ENCODE data around the gene ATP11A. TPM values are rescaled to one million over a fixed set of nuclear protein-coding genes. Genes with fewer than 3 reads are reported as not detected.
"Not testable (repeated sequence)": the region's sequence is repeated elsewhere in the genome, so short reads cannot be mapped to it uniquely, and the experiment has no call there.

The ATP11A gene
- total RNA-seq, 1 experiment from 2014 or later = 42.5 TPM

DNA sequence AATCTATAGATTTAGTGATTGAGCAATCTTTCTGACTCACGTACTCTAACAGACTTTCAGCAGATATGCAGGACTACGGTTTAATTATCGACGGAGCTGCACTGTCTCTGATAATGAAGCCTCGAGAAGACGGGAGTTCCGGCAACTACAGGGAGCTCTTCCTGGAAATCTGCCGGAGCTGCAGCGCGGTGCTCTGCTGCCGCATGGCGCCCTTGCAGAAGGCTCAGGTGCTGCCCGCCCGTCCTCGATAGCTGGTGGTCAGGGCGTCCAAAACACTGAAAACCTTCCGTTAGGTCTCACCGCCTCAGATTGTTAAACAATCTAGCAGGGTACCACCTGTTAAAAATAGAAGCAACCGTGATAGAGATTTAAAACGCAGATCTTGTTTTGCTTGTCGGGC, 166.0 kb downstream of the ATP11A start:
- DNase-seq (ENCODE audit: low spot score) = no peak

DNA sequence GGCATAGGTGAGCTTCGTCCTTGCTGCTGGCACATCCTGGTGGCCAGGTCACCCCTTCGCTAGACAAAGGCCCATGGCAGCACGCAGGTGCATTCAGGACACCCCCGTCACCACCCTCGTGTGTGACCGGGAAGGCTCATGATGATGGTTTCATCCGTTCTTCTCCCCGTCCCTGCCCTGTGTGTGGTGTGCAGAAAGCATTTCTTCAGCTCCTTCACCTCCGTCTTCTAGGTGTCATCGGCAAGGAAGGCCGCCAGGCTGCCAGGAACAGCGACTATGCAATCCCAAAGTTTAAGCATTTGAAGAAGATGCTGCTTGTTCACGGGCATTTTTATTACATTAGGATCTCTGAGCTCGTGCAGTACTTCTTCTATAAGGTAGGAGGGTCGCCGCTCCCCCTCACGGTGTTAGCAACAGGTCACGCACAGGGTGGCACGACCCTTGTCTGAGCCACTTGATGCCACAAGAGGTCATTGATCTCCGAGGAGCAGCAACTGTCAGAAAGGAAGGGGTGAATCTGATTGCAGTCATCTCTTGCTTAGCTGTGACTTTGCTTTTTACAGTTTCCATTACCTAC, 168.2 kb downstream of the ATP11A start:
- DNase-seq (ENCODE audit: low spot score) = no peak

GRCh38 chr13:112859128-112859816, 169.4 kb downstream of the ATP11A start:
- no peak for DNase-seq (ENCODE audit: low spot score)

DNA sequence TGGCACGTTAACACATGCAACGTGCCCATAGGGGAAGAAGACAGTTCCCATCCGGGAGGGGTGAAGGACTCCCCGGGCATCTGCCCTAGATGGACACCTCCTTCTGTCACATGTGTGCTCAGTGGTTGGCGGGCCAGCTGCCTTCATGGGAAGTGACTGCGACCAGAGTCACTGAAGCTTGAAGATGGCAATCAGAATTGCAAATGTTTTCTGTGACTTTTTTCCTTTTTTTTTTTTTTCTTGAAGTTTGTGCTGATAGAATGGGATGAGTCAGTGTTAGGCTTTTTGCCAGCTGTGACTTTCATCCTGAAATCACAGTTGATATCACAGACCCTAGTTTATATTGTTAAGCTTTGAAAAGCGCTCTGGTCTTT, 170.0 kb downstream of the ATP11A start:
- DNase-seq (ENCODE audit: low spot score) = no peak

GRCh38 chr13:112861876-112862615, 172.2 kb downstream of the ATP11A start:
- no peak for DNase-seq (ENCODE audit: low spot score)

GRCh38 chr13:112863356-112863755, 173.5 kb downstream of the ATP11A start:
- DNase-seq (ENCODE audit: low spot score) = not testable (repeated sequence)

GRCh38 chr13:112865478-112865877, 175.6 kb downstream of the ATP11A start:
- not testable (repeated sequence) for DNase-seq (ENCODE audit: low spot score)

- no peak for DNase-seq (ENCODE audit: low spot score)
Observed at GRCh38 chr13:112867301-112867711, 177.5 kb downstream of the ATP11A start.

DNA sequence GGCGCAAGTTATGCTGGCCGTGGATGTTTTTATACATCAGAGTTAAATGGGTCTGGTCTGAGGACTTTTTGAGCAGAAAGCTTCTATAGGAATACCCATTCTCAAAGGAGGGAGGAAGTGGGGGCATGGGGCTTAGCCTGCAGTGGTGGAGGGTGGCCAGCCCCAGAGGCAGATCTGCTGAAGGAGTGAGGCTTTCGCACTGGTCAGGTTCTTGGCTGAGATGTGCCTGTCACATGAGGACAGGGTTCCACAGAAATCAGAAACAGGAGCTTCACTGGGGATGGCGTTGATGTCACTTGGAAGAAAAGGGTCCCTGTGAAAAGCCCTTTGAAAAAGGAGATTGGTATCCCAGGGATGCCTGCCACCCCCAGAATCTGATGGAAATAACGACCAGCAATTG, 178.5 kb downstream of the ATP11A start:
- no peak for DNase-seq (ENCODE audit: low spot score)

- no peak for DNase-seq (ENCODE audit: low spot score)
Observed at GRCh38 chr13:112869202-112870050, 179.6 kb downstream of the ATP11A start.

DNA sequence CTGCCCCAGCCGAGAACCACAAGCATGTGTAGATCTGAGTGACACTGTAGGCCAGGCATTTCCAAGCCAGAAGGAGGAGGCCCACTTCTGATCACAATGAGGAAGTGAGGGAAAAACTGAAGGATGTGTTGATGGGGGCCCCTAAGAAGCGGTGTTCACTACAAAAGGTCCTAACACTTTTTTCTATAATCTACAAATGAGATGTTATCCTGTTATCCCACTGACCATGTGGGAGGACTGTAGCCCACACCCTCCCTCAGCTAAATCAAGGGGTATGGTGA, 180.2 kb downstream of the ATP11A start:
- DNase-seq (ENCODE audit: low spot score) = no peak

- no peak for DNase-seq (ENCODE audit: low spot score)
Observed at GRCh38 chr13:112870737-112871287, 181.0 kb downstream of the ATP11A start.

GRCh38 chr13:112871742-112872141, 181.9 kb downstream of the ATP11A start:
- no peak for DNase-seq (ENCODE audit: low spot score)

DNA sequence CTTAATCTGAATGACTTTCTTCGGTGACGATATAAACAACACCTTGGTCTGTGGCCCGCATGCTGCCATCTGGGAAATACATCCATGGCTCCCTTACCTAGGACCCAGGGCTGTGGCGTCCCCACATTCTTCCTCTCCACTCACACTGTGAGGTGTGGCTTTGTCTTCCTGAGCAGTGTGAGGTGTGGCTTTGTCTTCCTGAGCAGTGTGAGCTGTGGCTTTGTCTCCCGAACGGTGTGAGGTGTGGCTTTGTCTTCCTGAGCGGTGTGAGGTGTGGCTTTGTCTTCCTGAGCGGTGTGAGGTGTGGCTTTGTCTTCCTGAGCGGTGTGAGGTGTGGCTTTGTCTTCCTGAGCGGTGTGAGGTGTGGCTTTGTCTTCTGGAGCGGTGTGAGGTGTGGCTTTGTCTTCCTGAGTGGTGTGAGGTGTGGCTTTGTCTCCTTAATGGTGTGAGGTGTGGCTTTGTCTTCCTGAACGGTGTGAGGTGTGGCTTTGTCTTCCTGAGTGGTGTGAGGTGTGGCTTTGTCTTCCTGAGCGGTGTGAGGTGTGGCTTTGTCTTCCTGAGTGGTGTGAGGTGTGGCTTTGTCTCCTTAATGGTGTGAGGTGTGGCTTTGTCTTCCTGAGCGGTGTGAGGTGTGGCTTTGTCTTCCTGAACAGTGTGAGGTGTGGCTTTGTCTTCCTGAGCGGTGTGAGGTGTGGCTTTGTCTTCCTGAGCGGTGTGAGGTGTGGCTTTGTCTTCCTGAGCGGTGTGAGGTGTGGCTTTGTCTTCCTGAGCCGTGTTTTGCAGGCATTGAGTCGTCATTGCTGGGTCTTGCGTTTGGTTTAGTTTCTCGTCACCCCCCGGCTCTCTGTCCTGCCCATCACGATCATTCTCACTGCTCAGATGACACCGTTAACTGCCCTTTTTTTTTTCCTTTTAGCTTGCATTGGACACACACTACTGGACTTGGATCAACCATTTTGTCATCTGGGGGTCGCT, 183.1 kb downstream of the ATP11A start:
- not testable (repeated sequence) for DNase-seq (ENCODE audit: low spot score)

DNA sequence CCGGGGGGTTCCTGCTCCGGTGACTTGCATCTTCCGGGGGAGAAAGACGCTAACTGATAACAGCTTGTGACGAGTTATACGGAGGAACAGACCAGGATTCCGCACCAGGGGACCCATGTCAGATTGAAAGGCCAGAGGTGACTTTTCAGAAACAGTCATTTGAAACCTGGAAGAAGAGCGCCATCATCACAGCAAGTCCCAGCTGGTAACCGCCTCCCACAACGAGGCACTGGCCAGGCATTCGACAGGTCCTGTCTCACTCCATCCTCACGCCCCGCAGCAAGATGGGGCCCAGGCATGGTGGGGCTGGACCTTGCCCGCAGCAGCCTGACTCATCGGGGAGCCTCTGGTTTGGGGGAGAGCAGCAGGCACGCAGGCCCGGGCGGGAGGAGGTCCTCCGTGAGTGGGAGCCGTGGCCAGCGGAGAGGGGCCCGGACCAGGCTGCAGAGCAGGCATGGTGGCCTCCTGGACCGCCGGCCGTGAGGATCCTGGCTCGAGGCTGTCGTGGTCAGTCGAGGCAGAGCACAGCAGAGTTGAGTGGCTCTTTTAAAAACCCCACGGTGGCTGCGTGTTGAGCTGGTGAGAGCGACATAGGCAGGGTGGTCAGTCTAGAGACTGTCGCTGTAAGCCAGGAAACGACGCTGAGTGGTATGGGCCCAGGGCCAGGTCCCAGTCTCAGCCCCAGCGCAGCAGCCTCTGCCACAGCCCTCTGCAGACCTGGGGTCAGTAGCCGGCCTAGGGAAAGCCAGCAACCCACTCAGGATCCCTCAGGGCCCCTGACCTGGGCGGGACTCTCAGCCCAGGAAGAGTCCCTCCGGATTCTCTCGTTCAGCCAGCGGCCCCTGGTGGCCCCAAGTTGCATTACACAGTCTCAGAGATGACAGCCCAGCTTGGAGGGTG, 184.3 kb downstream of the ATP11A start:
- DNase-seq (ENCODE audit: low spot score) = peak; percentile 93

GRCh38 chr13:112874751-112875300, 185.0 kb downstream of the ATP11A start:
- no peak for DNase-seq (ENCODE audit: low spot score)

DNA sequence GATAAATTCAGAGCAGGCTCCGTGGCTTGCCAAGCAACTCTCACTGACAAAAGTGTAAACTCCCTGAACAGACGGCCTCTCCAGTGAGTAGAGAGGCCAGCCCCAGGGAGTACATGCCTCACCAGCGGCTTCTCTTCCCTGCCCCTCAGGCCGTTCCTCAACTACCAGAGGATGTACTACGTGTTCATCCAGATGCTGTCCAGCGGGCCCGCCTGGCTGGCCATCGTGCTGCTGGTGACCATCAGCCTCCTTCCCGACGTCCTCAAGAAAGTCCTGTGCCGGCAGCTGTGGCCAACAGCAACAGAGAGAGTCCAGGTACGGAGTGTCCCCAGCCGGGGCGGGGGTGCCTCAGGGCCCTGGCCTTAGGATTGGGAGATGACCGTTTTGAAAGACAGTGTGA, 185.8 kb downstream of the ATP11A start:
- DNase-seq (ENCODE audit: low spot score) = no peak

DNA sequence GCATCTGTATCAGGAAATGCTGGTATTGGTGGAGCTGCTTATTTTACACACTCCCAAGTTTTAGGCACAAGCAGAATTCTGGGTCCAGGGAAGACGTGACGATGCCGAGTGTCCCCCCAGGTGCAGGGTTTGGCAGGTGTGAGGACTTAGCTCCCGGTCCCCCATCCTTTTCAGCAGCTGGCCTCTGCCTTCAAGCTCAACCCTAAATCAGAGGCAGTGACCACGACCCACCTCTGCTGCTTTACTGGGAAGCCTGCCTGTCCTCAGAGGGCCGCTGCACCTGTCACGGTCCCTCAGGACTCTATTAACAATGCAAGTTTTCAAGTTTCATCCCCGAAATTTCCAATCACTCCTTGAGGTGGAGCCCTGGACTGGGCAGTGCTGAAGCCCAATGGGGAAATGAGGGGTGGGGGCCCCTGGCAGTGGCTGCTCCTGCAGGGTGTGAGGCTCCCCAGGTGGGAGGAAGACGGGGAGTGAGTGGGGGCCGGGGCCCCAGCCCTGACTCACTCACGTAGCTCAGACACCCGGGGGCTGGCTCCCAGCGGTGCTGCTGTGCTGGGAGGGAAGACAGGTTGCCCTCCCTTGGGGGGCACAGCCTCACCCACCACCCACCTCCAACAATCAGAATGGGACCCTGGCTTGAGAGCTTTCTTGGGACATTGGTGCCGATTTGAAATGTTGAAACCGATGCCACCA, 186.6 kb downstream of the ATP11A start:
- no peak for DNase-seq (ENCODE audit: low spot score)

GRCh38 chr13:112877066-112877465, 187.2 kb downstream of the ATP11A start:
- no peak for DNase-seq (ENCODE audit: low spot score)
